K562 (cell line): ENCODE measurements around the gene LRRC71. TPM values are rescaled to one million over a fixed set of nuclear protein-coding genes. Genes with fewer than 3 reads are reported as not detected.

Experiments used
- ATF2 ChIP-seq: sonication (generic); formaldehyde crosslinking; IDR thresholded peaks from 2 replicates; pipeline ENCODE4 v1.8.1; 2022; ENCODE audit warnings: missing genetic modification reagents
- ATF3 ChIP-seq, 2 experiments: fragments of 450-650 bp in 1 of 2; sonication (generic) in 1 of 2; formaldehyde crosslinking in 1 of 2; IDR thresholded peaks in 1 of 2; conservative IDR thresholded peaks in 1 of 2; 2 replicates each; pipeline versions ENCODE4 v1.6.1 to v1.8.1; 2016 to 2023; ENCODE audit warnings: mild to moderate bottlenecking in 2 of 2, moderate library complexity in 2 of 2, inconsistent platforms in 1 of 2, missing genetic modification reagents in 1 of 2
- C11orf30 ChIP-seq: fragments of 450-650 bp; IDR thresholded peaks from 2 replicates; pipeline ENCODE4 v1.6.1; 2016; ENCODE audit warnings: low read depth, mild to moderate bottlenecking
- EWSR1 ChIP-seq: fragments of 450-650 bp; IDR thresholded peaks from 2 replicates; pipeline ENCODE4 v1.6.1; 2018; ENCODE audit warnings: borderline replicate concordance, mild to moderate bottlenecking, low read depth, moderate library complexity; ENCODE audit not compliant: partially characterized antibody
- FOXJ2 ChIP-seq: fragments of 200-800 bp; sonication (Bioruptor generic); IDR thresholded peaks from 2 replicates; pipeline ENCODE4 v1.6.1; 2016; ENCODE audit warnings: missing genetic modification characterization, missing compliant biosample characterization
- HDAC6 ChIP-seq: IDR thresholded peaks from 2 replicates; pipeline ENCODE4 v1.6.1; 2012; ENCODE audit warnings: low read depth, mild to moderate bottlenecking, control low read depth, inconsistent platforms, low read length, moderate library complexity
- ILF3 ChIP-seq: fragments of 450-650 bp; IDR thresholded peaks from 2 replicates; pipeline ENCODE4 v1.6.1; 2018; ENCODE audit warnings: antibody characterized with exemption, mild to moderate bottlenecking, moderate library complexity, borderline replicate concordance
- TAF1 ChIP-seq: IDR thresholded peaks from 2 replicates; pipeline ENCODE4 v1.6.1; 2011; ENCODE audit warnings: mild to moderate bottlenecking, low read length, moderate library complexity; ENCODE audit not compliant: insufficient read depth, control insufficient read depth, severe bottlenecking; ENCODE audit errors: extremely low read depth
- ZBTB7A ChIP-seq: IDR thresholded peaks from 2 replicates; pipeline ENCODE4 v1.6.1; 2011; ENCODE audit warnings: low read depth, mild to moderate bottlenecking, low read length, moderate library complexity, borderline replicate concordance; ENCODE audit not compliant: control insufficient read depth
- ZFP91 ChIP-seq: sonication (generic); formaldehyde crosslinking; IDR thresholded peaks from 2 replicates; pipeline ENCODE4 v1.8.0; 2022; ENCODE audit warnings: mild to moderate bottlenecking, missing genetic modification reagents
- ZNF77 ChIP-seq: fragments of 250-450 bp; sonication (Bioruptor Pico); IDR thresholded peaks from 2 replicates; pipeline ENCODE4 v1.5.0; 2020
- polyA plus RNA-seq, 8 experiments: library from polyadenylated mRNA; depleted of rRNA in 4 of 8; stranded (reverse) in 5 of 8; unstranded in 3 of 8; fragments of >200 nt; fragmentation: Nextera tagmentation in 2 of 8; fragmentation: Illumina TruSeq in 1 of 8; extraction: Ambion mirVana in 2 of 8; extraction: Trizol in 1 of 8; gene quantifications; 2 replicates each; pipeline versions ENCODE4 v1.2.1 to v1.2.3, GENCODE V29; 2011 to 2014; ENCODE audit warnings: inconsistent platforms in 1 of 8, missing spikeins in 1 of 8
- total RNA-seq, 7 experiments: library from RNA; depleted of rRNA in 6 of 7; stranded (reverse); fragments of >200 nt in 6 of 7; fragmentation: Illumina TruSeq in 2 of 7; extraction: Trizol in 2 of 7; gene quantifications; 2 replicates each; pipeline versions ENCODE4 v1.2.1 to v1.2.3, GENCODE V29; 2011 to 2021; ENCODE audit warnings: low replicate concordance in 1 of 7
- TF ChIP-seq, protein P1 (sequence below): fragments of 250-450 bp; sonication (Bioruptor Pico); IDR thresholded peaks from 2 replicates; pipeline ENCODE4 v1.8.0; 2022; ENCODE audit warnings: moderate library complexity, mild to moderate bottlenecking, inconsistent platforms
- TF ChIP-seq, protein P2 (sequence below): sonication (generic); formaldehyde crosslinking; IDR thresholded peaks from 2 replicates; pipeline ENCODE4 v1.8.1; 2023; ENCODE audit warnings: mild to moderate bottlenecking, missing genetic modification reagents
- TF ChIP-seq, protein P3 (sequence below): fragments of 250-450 bp; sonication (Bioruptor Pico); IDR thresholded peaks from 2 replicates; pipeline ENCODE4 v1.8.0; 2021; ENCODE audit warnings: mild to moderate bottlenecking, moderate library complexity
- TF ChIP-seq, protein P4 (sequence below): fragments of 250-450 bp; sonication (Bioruptor Pico); IDR thresholded peaks from 2 replicates; pipeline ENCODE4 v1.8.0; 2021; ENCODE audit warnings: moderate library complexity, mild to moderate bottlenecking, inconsistent platforms

LRRC71 gene
- total and polyA plus RNA-seq, 9 of the 15 experiments (the other 6 are each of a cell fraction or from before 2014, with no cell fraction given), result 0.06 to 1.2 (median 0.51) TPM; not detected in 1

GRCh38 chr1:156882543-156882942, 37.9 kb upstream of the LRRC71 start (continued):
- TF ChIP-seq, protein P1, sequence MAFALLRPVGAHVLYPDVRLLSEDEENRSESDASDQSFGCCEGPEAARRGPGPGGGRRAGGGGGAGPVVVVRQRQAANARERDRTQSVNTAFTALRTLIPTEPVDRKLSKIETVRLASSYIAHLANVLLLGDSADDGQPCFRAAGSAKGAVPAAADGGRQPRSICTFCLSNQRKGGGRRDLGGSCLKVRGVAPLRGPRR (CRISPR knock-in tag), result no peak
- TF ChIP-seq, protein P2, sequence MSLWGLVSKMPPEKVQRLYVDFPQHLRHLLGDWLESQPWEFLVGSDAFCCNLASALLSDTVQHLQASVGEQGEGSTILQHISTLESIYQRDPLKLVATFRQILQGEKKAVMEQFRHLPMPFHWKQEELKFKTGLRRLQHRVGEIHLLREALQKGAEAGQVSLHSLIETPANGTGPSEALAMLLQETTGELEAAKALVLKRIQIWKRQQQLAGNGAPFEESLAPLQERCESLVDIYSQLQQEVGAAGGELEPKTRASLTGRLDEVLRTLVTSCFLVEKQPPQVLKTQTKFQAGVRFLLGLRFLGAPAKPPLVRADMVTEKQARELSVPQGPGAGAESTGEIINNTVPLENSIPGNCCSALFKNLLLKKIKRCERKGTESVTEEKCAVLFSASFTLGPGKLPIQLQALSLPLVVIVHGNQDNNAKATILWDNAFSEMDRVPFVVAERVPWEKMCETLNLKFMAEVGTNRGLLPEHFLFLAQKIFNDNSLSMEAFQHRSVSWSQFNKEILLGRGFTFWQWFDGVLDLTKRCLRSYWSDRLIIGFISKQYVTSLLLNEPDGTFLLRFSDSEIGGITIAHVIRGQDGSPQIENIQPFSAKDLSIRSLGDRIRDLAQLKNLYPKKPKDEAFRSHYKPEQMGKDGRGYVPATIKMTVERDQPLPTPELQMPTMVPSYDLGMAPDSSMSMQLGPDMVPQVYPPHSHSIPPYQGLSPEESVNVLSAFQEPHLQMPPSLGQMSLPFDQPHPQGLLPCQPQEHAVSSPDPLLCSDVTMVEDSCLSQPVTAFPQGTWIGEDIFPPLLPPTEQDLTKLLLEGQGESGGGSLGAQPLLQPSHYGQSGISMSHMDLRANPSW (CRISPR knock-in tag), result no peak
- TF ChIP-seq ZFP91 (no peak), FOXJ2 (tag) (no peak), ZBTB7A (no peak), ZNF77 (CRISPR knock-in tag) (no peak), HDAC6 (no peak), ILF3 (no peak), EWSR1 (no peak), TAF1 (no peak), ATF2 (CRISPR knock-in tag) (no peak), C11orf30 (no peak), ATF3 (IDR thresholded peaks at IDR 0.05) (no peak), ATF3 (CRISPR knock-in tag; conservative IDR thresholded peaks at IDR 0.05) (no peak)
- TF ChIP-seq, protein P3, sequence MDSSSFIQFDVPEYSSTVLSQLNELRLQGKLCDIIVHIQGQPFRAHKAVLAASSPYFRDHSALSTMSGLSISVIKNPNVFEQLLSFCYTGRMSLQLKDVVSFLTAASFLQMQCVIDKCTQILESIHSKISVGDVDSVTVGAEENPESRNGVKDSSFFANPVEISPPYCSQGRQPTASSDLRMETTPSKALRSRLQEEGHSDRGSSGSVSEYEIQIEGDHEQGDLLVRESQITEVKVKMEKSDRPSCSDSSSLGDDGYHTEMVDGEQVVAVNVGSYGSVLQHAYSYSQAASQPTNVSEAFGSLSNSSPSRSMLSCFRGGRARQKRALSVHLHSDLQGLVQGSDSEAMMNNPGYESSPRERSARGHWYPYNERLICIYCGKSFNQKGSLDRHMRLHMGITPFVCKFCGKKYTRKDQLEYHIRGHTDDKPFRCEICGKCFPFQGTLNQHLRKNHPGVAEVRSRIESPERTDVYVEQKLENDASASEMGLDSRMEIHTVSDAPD (CRISPR knock-in tag), result no peak
- TF ChIP-seq, protein P4, sequence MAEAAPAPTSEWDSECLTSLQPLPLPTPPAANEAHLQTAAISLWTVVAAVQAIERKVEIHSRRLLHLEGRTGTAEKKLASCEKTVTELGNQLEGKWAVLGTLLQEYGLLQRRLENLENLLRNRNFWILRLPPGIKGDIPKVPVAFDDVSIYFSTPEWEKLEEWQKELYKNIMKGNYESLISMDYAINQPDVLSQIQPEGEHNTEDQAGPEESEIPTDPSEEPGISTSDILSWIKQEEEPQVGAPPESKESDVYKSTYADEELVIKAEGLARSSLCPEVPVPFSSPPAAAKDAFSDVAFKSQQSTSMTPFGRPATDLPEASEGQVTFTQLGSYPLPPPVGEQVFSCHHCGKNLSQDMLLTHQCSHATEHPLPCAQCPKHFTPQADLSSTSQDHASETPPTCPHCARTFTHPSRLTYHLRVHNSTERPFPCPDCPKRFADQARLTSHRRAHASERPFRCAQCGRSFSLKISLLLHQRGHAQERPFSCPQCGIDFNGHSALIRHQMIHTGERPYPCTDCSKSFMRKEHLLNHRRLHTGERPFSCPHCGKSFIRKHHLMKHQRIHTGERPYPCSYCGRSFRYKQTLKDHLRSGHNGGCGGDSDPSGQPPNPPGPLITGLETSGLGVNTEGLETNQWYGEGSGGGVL (CRISPR knock-in tag), result no peak
